Measurements from ENCODE around the gene PIEZO1.
A peak's percentile ranks its signal among the peaks of the same experiment; 100 is the strongest.
"Not testable (repeated sequence)": the region's sequence is repeated elsewhere in the genome, so short reads cannot be mapped to it uniquely, and the experiment has no call there.

PIEZO1 gene

GRCh38 chr16:88805340-88805715, 20.3 kb upstream of the PIEZO1 start:
- no peak for DNase-seq (ENCODE audit: low read depth)

GRCh38 chr16:88804552-88805339, 19.7 kb upstream of the PIEZO1 start:
- no peak for DNase-seq (ENCODE audit: low read depth)

GRCh38 chr16:88804173-88804551, 19.1 kb upstream of the PIEZO1 start:
- no peak for DNase-seq (ENCODE audit: low read depth)

- DNase-seq (ENCODE audit: low read depth) = peak; percentile 81
Observed at GRCh38 chr16:88803264-88803987, 18.4 kb upstream of the PIEZO1 start, which contains the start of gene CDT1. CDT1 (plus strand) TSS chr16:88803789; CDS start chr16:88803832, 43 bp downstream.

GRCh38 chr16:88800277-88800592, 15.2 kb upstream of the PIEZO1 start:
- DNase-seq (ENCODE audit: low read depth) = no peak

- no peak for DNase-seq (ENCODE audit: low read depth)
Observed at GRCh38 chr16:88799569-88800276, 14.7 kb upstream of the PIEZO1 start.

- no peak for DNase-seq (ENCODE audit: low read depth)
Observed at GRCh38 chr16:88798772-88799455, 13.9 kb upstream of the PIEZO1 start.

- no peak for DNase-seq (ENCODE audit: low read depth)
Observed at GRCh38 chr16:88798073-88798472, 13.1 kb upstream of the PIEZO1 start.

- DNase-seq (ENCODE audit: low read depth) = no peak
Observed at GRCh38 chr16:88796278-88796677, 11.3 kb upstream of the PIEZO1 start.

GRCh38 chr16:88793251-88793954, 8.4 kb upstream of the PIEZO1 start:
- DNase-seq (ENCODE audit: low read depth) = no peak

- no peak for DNase-seq (ENCODE audit: low read depth)
Observed at GRCh38 chr16:88792668-88793250, 7.7 kb upstream of the PIEZO1 start.

GRCh38 chr16:88792078-88792550, 7.1 kb upstream of the PIEZO1 start:
- DNase-seq (ENCODE audit: low read depth) = no peak

GRCh38 chr16:88790312-88791211, 5.5 kb upstream of the PIEZO1 start:
- no peak for DNase-seq (ENCODE audit: low read depth)

GRCh38 chr16:88789594-88789993, 4.6 kb upstream of the PIEZO1 start:
- DNase-seq (ENCODE audit: low read depth) = no peak

- DNase-seq (ENCODE audit: low read depth) = not testable (repeated sequence)
Observed at GRCh38 chr16:88788749-88789148, 3.7 kb upstream of the PIEZO1 start.

- DNase-seq (ENCODE audit: low read depth) = no peak
Observed at GRCh38 chr16:88787579-88788314, 2.7 kb upstream of the PIEZO1 start.

- no peak for DNase-seq (ENCODE audit: low read depth)
Observed at GRCh38 chr16:88784856-88785105, 239 bp downstream of the PIEZO1 start.

- DNase-seq (ENCODE audit: low read depth) = no peak
Observed at GRCh38 chr16:88784074-88784855, 755 bp downstream of the PIEZO1 start.
